Tibial nerve (tissue), 4 donors: ENCODE measurements around the gene PREX1. TPM values are rescaled to one million over a fixed set of nuclear protein-coding genes. Genes with fewer than 3 reads are reported as not detected.

Experiments used
- DNase-seq, 2 donors: peaks; one replicate each; pipeline ENCODE4 v3.0.0-alpha.2; 2019; ENCODE audit warnings: low spot score in 2 of 2
- H3K27ac ChIP-seq, 4 donors: fragments of 200-600 bp; sonication (generic) in 3 of 4; one replicate each; pipeline ENCODE4 v1.5.1; 2017 to 2019; ENCODE audit warnings: mild to moderate bottlenecking in 1 of 4
- H3K27me3 ChIP-seq, 2 donors: fragments of 200-600 bp; sonication (generic) in 1 of 2; one replicate each; pipeline versions ENCODE4 v1.5.1 to v1.6.0; 2017 to 2019
- H3K36me3 ChIP-seq, 3 donors: fragments of 200-600 bp; sonication (generic); one replicate each; pipeline ENCODE4 v1.5.1; 2018 to 2019
- H3K4me1 ChIP-seq, 4 donors: fragments of 200-600 bp; sonication (generic) in 3 of 4; one replicate each; pipeline ENCODE4 v1.5.1; 2017 to 2019
- H3K4me3 ChIP-seq, 4 donors: fragments of 200-600 bp; sonication (generic) in 3 of 4; one replicate each; pipeline ENCODE4 v1.5.1; 2017 to 2019; ENCODE audit warnings: mild to moderate bottlenecking in 1 of 4, moderate library complexity in 1 of 4
- H3K9me3 ChIP-seq, 4 donors: fragments of 200-600 bp; sonication (generic) in 3 of 4; one replicate each; pipeline ENCODE4 v1.5.1; 2017 to 2019
- CTCF ChIP-seq, 5 experiments: fragments of 200-600 bp in 3 of 5; fragments of 450-650 bp in 2 of 5; sonication (generic) in 3 of 5; IDR thresholded peaks; one replicate each; pipeline ENCODE4 v1.5.1; 2016 to 2019; ENCODE audit warnings: antibody characterized with exemption in 5 of 5, mild to moderate bottlenecking in 3 of 5, moderate library complexity in 2 of 5
- EP300 ChIP-seq, 2 donors: sonication (generic); formaldehyde crosslinking; IDR thresholded peaks; one replicate each; pipeline ENCODE4 v1.6.1; 2017; ENCODE audit warnings: antibody characterized with exemption in 2 of 2, mild to moderate bottlenecking in 1 of 2
- POLR2A ChIP-seq, 2 donors: fragments of 450-650 bp; IDR thresholded peaks; one replicate each; pipeline ENCODE4 v1.6.1; 2017; ENCODE audit warnings: antibody characterized with exemption in 2 of 2, mild to moderate bottlenecking in 2 of 2, moderate library complexity in 2 of 2
- WGBS, 2 donors: methylation state at CpG; one replicate each; pipeline ENCODE4 v1.1.5; 2018; 5-methylcytosine and 5-hydroxymethylcytosine counted together
- total RNA-seq, 4 donors: library from RNA; depleted of rRNA; stranded (reverse); fragments of >200 nt; gene quantifications; one replicate each; pipeline ENCODE4 v1.1.0, GENCODE V29; 2016

PREX1 gene
- total RNA-seq, 4 donors from 2014 or later, result 30.1 to 50.7 (median 32.5) TPM

DNA sequence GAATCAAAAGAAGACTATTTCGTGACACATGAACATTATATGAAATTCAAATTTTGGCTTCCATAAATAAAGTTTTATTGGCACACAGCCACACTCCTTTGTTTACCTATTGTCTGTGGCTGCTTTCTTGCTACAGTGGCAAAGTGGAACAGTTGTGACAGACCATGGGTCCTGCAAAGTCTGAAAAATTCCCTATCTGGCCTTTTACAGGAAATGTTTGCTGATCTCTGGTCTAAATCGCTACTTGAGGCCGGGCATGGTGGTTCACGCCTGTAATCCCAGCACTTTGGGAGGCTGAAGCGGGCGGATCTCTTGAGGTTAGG is 23.1 kb upstream of the PREX1 start:
- Histone ChIP-seq H3K4me3 (no peak overlapping the region), H3K36me3 (no peaks in the 10 kb centered on the region), H3K27ac (no peak overlapping the region), H3K9me3 (no peaks in the 10 kb centered on the region), H3K4me1 (peaks cover 0 to 7% (median 0%) of the 10 kb centered on the region in 4 donors), H3K27me3 (no peaks in the 10 kb centered on the region)
- no peak for DNase-seq
- no peak for TF ChIP-seq POLR2A (IDR thresholded peaks at IDR 0.05)
- 69 to 90% methylated on average over 6 of the region's 6 CpGs for WGBS, 2 donors

GRCh38 chr20:48850257-48850976 is 22.6 kb upstream of the PREX1 start:
- no peak for DNase-seq
- no peak for TF ChIP-seq EP300 (IDR thresholded peaks at IDR 0.05)
- TF ChIP-seq CTCF (IDR thresholded peaks at IDR 0.05), result no peak
- TF ChIP-seq POLR2A (IDR thresholded peaks at IDR 0.05), result no peak
- Histone ChIP-seq H3K27me3 (no peaks in the 10 kb centered on the region), H3K36me3 (no peaks in the 10 kb centered on the region), H3K27ac (no peak overlapping the region), H3K4me1 (peaks cover 0 to 7% (median 0%) of the 10 kb centered on the region in 4 donors), H3K9me3 (no peaks in the 10 kb centered on the region), H3K4me3 (no peak overlapping the region)
- 53 to 63% methylated on average over 11 of the region's 11 CpGs for WGBS, 2 donors

DNA sequence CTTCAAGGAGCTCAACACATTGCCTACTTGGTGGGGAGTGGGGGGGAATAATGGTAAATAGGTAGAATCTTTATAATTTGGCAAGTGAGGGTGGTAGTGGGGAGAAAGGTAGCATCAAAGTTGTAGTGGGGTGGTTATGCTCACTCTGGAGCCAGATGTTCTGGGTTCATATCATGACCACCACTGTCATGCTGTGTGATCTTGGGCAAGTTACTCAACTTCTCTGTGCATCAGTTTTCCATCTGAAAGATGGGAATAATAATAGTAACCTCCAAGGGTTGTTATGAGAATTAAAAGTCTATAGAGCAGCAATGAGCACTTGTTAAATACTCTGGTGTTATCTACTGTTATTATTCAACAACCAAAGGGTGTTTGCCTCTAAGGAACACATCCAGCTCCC is 22.0 kb upstream of the PREX1 start:
- peaks cover 0 to 7% (median 0%) of the 10 kb centered on the region in 4 donors for H3K4me1 ChIP-seq
- DNase-seq, result no peak
- no peaks in the 10 kb centered on the region for H3K9me3 ChIP-seq
- no peak overlapping the region for H3K27ac ChIP-seq
- H3K36me3 ChIP-seq, result no peaks in the 10 kb centered on the region
- no peak for TF ChIP-seq POLR2A (IDR thresholded peaks at IDR 0.05)
- no peak for TF ChIP-seq EP300 (IDR thresholded peaks at IDR 0.05)
- TF ChIP-seq CTCF (IDR thresholded peaks at IDR 0.05), result no peak
- H3K27me3 ChIP-seq, result no peaks in the 10 kb centered on the region
- no peak overlapping the region for H3K4me3 ChIP-seq

- H3K4me1 ChIP-seq, result peaks cover 0 to 7% (median 0%) of the 10 kb centered on the region in 4 donors
- H3K27me3 ChIP-seq, result no peaks in the 10 kb centered on the region
- TF ChIP-seq CTCF (IDR thresholded peaks at IDR 0.05) (no peak), POLR2A (IDR thresholded peaks at IDR 0.05) (no peak), EP300 (IDR thresholded peaks at IDR 0.05) (no peak)
- no peak overlapping the region for H3K27ac ChIP-seq
- no peaks in the 10 kb centered on the region for H3K36me3 ChIP-seq
- DNase-seq, result no peak
- 56 to 63% methylated on average over 2 of the region's 2 CpGs for WGBS, 2 donors
- no peak overlapping the region for H3K4me3 ChIP-seq
- no peaks in the 10 kb centered on the region for H3K9me3 ChIP-seq
Observed at GRCh38 chr20:48849299-48849698, 21.5 kb upstream of the PREX1 start.

GRCh38 chr20:48847498-48848205 is 19.9 kb upstream of the PREX1 start:
- TF ChIP-seq CTCF (IDR thresholded peaks at IDR 0.05) (no peak), EP300 (IDR thresholded peaks at IDR 0.05) (no peak), POLR2A (IDR thresholded peaks at IDR 0.05) (no peak)
- Histone ChIP-seq H3K4me1 (peaks cover 0 to 7% (median 0%) of the 10 kb centered on the region in 4 donors), H3K27ac (no peak overlapping the region), H3K27me3 (no peaks in the 10 kb centered on the region), H3K4me3 (no peak overlapping the region), H3K9me3 (no peaks in the 10 kb centered on the region), H3K36me3 (no peaks in the 10 kb centered on the region)
- WGBS, 2 donors, result 68 to 71% methylated on average over 5 of the region's 5 CpGs
- no peak for DNase-seq
